ENCODE data around the gene KRT5.

GRCh38 chr12:52542157-52542556, 22.0 kb upstream of the KRT5 start:
- TF ChIP-seq ZNF274 (IDR thresholded peaks at IDR 0.05; ENCODE audit: low read depth, low read length) (no peak), YY1 (IDR thresholded peaks at IDR 0.05; ENCODE audit: insufficient read depth, insufficient read length) (no peak), SUZ12 (IDR thresholded peaks at IDR 0.05; ENCODE audit: extremely low read depth, insufficient read depth, insufficient read length) (no peak)
